Stimulated activated CD4-positive, alpha-beta T cell treated with anti-CD3 and anti-CD28 coated beads, TNF-alpha, amount 100 ng/mL, for 4 hours (primary cell): Measurements from ENCODE around the gene ZDHHC17.
"Not testable (repeated sequence)": the region's sequence is repeated elsewhere in the genome, so short reads cannot be mapped to it uniquely, and the experiment has no call there.

Experiments
- DNase-seq, 3 experiments: peaks; one replicate each; pipeline ENCODE4 v3.0.0-alpha.2; 2020; ENCODE audit warnings: low read depth in 3 of 3

The ZDHHC17 gene

DNA sequence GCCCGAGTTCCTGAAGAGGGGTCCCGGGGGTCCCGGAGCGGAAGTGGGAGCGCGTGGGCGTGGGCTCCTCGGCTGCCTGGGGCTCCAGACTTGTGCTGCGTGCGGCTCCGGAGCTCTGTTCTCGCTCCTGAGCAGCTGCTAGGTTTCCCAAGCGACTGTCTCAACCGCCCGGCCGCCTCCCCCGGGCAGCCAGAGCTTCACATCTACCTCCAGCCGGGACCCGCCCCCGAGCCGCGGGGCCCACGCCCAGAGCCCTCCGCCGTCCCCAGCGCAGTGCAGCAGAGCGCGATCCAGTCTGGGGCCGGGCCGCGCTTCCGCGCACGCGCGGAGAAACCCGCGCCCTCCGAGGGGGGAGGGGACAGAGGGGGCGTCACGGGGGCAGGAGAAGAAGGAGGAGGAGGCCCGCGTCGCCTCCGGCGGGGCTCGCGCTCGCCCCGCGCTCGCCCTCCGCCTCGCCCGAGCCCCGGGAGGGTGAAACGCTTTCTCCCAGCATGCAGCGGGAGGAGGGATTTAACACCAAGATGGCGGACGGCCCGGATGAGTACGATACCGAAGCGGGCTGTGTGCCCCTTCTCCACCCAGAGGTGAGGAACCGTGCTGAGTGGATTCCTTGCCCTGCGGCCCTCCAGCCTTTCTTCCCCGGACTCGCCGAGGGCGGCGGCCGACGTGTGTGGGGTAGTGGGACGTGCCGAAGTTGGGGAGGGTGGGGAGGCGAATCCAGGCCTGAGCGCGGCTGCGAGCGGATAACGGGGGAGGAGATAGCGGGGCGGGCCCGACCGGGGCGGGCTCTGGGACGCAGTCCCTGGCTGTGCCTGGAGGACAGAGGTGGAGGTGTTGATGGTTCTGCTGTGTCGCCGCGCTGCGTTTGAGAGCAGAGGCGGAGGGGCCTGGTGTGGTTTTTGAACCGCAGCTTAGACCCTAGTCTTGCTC, at the start of gene ZDHHC17:
Gene ZDHHC17 (plus strand): TSS at position 370 of the 930 bp plus-strand sequence. CDS start 122 bp downstream, at position 492.
- DNase-seq, result peak; percentile 84 to 92 (median 90)

- no peak for DNase-seq
Measured at GRCh38 chr12:76714415-76714814, 49.5 kb upstream of the ZDHHC17 start.

DNA sequence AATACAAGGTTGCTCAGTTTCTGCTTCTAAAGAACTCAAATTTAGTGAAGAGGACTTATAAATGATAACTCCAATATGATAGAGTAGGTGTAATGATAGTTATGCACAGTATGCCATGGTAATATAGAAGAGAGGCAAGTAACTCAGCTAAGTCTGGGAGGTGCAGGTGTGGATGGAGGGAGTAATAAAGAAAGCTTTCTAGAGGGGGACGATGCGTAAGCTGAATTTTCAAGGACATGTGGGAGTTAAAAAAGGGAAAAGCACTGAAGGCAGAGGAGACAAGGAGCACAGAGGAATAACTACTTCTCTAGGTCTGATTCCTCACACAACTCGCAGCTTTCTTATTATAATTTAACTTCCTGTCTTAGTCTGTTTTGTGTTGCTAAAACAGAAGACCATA, 49.1 kb upstream of the ZDHHC17 start:
- DNase-seq, result no peak

DNA sequence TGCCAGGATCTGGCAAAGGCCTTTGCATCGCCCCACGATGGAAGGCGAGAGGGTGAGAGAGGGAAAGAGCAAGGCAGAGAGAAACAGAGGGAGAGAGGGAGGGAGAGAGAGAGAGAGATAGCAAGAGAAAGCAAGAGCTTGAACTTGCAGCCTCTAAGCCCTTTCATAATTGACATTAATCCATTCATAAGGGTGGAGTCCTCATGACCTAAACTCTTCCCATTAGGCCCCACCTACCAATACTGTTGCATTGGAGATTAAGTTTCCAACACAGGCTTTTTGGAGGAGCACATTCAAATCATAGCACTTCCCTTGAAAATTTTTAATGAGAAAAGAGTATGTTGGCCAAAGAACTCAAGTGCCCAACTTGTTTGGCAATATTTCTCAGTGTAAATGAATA, 48.6 kb upstream of the ZDHHC17 start:
- DNase-seq, result no peak

DNA sequence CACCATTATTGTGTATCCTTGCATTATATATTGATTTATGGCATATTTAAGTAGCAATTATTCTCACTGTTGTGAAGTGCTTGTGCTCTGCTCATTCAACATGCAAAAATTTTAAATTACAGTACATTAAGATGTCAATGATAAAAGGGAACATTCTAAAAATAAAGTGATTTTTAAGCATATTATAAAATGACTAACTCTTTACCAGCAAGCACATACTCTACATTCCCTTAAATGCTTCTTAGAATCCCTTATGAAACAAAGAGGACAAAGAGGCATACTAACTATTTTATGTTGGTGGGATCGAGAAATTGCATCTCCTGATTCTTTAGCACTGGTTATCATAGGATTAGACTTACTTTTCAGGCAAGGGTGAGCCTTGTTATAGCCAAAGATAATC, 46.6 kb upstream of the ZDHHC17 start:
- DNase-seq, result no peak

- no peak for DNase-seq
Measured at GRCh38 chr12:76719171-76720041, 44.5 kb upstream of the ZDHHC17 start.

DNA sequence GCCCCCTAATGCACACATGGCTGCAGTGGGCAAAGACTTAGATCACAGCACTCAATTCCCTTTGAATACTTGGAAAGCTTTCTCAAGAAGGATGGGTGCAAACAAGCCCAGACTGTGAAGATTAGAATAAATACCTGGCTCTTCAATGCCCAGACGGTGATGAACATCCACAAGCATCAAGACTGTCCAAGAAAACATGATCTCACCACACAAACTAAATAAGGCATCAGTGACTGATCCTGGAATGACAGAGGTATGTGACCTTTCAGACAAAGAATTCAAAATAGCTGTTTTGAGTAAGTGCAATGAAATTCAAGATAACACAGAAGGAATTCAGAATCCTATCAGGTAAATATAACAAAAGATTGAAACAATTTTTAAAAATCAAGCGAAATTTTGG, 43.8 kb upstream of the ZDHHC17 start:
- DNase-seq, result no peak

DNA sequence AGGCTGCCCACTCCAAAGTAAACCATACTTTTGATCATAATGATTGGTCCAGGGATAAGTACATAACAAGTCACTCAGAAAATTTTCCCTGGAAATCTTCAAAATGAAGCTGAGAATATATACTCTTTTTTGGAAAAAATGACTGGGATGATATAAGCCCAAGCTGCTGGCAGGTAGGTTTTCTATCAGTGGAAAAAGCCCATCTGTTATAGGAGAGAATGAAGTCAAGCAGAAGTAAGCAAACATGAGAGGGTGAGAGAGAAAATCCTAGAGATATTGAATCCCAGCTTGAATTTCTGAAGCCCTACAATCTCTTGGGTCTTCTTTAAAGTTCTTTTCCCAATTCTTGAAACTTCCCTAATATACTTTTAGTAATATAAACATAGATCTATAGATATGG, 37.3 kb upstream of the ZDHHC17 start:
- DNase-seq, result no peak

DNA sequence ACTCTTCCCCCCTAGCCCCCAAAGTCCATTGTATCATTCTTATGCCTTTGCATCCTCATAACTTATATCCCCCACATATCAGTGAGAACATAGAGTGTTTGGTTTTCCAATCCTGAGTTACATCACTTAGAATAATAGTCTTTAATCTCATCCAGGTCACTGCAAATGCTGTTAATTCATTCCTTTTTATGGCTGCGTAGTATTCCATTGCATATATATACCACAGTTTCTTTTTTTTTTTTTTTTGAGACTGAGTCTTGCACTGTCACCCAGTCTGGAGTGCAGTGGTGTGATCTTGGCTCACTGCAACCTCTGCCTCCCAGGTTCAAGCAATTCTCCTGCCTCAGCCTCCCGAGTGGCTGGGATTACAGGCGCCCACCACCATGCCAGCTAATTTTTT, 31.7 kb upstream of the ZDHHC17 start:
- not testable (repeated sequence) for DNase-seq

- not testable (repeated sequence) for DNase-seq
Measured at GRCh38 chr12:76737689-76738088, 26.2 kb upstream of the ZDHHC17 start.

GRCh38 chr12:76738824-76739579, 24.9 kb upstream of the ZDHHC17 start:
- DNase-seq, result no peak

GRCh38 chr12:76739896-76740295, 24.0 kb upstream of the ZDHHC17 start:
- DNase-seq, result no peak

- no peak for DNase-seq
Measured at GRCh38 chr12:76740501-76740900, 23.4 kb upstream of the ZDHHC17 start.

DNA sequence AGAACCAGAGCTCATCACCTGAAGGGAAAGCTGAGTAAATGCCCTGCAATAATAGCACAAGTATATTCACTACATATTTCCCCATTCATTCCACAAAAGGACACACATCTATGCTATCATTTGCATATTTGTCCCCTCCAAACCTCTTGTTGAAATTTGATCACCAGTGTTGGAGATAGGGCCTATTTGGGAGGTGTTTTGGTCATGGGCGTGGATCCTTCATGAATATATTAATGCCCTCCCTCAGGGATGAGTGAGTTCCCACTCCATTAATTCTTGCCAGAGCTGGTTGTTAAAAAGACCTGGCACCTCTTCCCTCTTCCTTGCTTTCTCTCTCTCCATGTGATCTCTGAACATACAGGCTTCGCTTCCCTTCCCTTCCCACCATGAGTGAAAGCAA, 18.6 kb upstream of the ZDHHC17 start:
- no peak for DNase-seq

GRCh38 chr12:76746516-76746915, 17.4 kb upstream of the ZDHHC17 start:
- DNase-seq, result no peak

GRCh38 chr12:76747245-76747644, 16.7 kb upstream of the ZDHHC17 start:
- DNase-seq, result no peak

- no peak for DNase-seq
Measured at GRCh38 chr12:76755829-76756379, 8.0 kb upstream of the ZDHHC17 start.

- DNase-seq, result no peak
Measured at GRCh38 chr12:76757694-76758093, 6.2 kb upstream of the ZDHHC17 start.

- DNase-seq, result no peak
Measured at GRCh38 chr12:76762601-76762980, 1.3 kb upstream of the ZDHHC17 start.

DNA sequence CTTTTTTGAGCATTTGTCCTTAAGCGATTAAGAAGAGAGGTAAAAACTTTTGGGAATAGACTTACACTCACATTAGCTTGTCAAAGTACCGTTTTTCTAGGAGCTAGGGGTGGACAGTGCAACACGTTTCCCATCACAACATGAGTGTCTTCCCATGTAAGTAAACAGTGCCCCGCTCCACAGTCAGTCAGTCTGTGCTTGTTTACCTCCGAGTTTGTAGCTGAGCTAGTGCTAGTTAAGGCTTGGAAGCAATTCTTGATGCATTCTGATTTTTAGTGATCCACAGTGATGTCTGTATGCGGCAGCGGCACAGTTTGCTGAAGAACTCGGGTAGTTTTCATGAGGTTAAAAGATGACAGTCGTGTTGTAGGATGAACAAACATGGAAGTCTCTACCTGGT, 941 bp downstream of the ZDHHC17 start:
- no peak for DNase-seq

DNA sequence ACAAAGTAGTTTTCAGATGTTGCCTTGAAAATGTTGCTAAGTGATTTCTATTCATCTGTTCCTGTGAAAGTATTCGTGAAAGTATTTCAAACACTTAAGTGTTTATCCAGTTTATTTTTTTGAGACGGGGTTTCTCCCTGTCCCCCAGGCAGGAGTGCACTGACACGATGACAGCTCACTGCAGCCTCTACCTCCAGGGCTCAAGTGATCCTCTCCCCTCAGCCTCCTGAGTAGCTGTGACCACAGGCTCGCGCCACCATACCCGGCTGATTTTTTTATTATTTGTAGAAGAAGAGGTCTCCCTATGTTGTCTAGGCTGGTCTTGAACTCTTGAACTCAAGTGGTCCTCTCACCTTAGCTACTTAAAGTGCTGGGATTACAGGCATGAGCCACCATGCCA, 1.7 kb downstream of the ZDHHC17 start:
- no peak for DNase-seq

- no peak for DNase-seq
Measured at GRCh38 chr12:76766161-76766560, 2.2 kb downstream of the ZDHHC17 start.
